Middle frontal gyrus (tissue), 1 donor: ENCODE results near the gene MTHFD2L.
"Not testable (repeated sequence)": the region's sequence is repeated elsewhere in the genome, so short reads cannot be mapped to it uniquely, and the experiment has no call there.

Experiments
- DNase-seq: peaks from one replicate; pipeline ENCODE4 v3.0.0-alpha.2; 2015; ENCODE audit warnings: low spot score; ENCODE audit errors: extremely low spot score

Gene MTHFD2L

GRCh38 chr4:74188912-74189311, 31.0 kb downstream of the MTHFD2L start:
- no peak for DNase-seq

- no peak for DNase-seq
Observed at GRCh38 chr4:74189331-74190043, 31.6 kb downstream of the MTHFD2L start.

GRCh38 chr4:74190332-74190731, 32.4 kb downstream of the MTHFD2L start:
- no peak for DNase-seq

- DNase-seq: no peak
Observed at GRCh38 chr4:74190919-74191397, 33.0 kb downstream of the MTHFD2L start.

- no peak for DNase-seq
Observed at GRCh38 chr4:74197080-74197479, 39.2 kb downstream of the MTHFD2L start.

GRCh38 chr4:74202062-74202586, 44.2 kb downstream of the MTHFD2L start:
- DNase-seq: no peak

- DNase-seq: no peak
Observed at GRCh38 chr4:74203467-74203866, 45.5 kb downstream of the MTHFD2L start.

- no peak for DNase-seq
Observed at GRCh38 chr4:74205046-74205445, 47.1 kb downstream of the MTHFD2L start.

- no peak for DNase-seq
Observed at GRCh38 chr4:74205559-74205958, 47.6 kb downstream of the MTHFD2L start.

- no peak for DNase-seq
Observed at GRCh38 chr4:74206088-74206825, 48.3 kb downstream of the MTHFD2L start.

- DNase-seq: not testable (repeated sequence)
Observed at GRCh38 chr4:74214457-74215159, 56.7 kb downstream of the MTHFD2L start.

GRCh38 chr4:74215236-74215635, 57.3 kb downstream of the MTHFD2L start:
- not testable (repeated sequence) for DNase-seq

- no peak for DNase-seq
Observed at GRCh38 chr4:74217365-74217764, 59.4 kb downstream of the MTHFD2L start.

- no peak for DNase-seq
Observed at GRCh38 chr4:74218201-74218600, 60.3 kb downstream of the MTHFD2L start.

- DNase-seq: no peak
Observed at GRCh38 chr4:74219240-74219639, 61.3 kb downstream of the MTHFD2L start.

GRCh38 chr4:74223098-74223497, 65.2 kb downstream of the MTHFD2L start:
- DNase-seq: no peak

- no peak for DNase-seq
Observed at GRCh38 chr4:74223801-74224200, 65.9 kb downstream of the MTHFD2L start.

- DNase-seq: no peak
Observed at GRCh38 chr4:74228691-74229640, 71.0 kb downstream of the MTHFD2L start.

- DNase-seq: no peak
Observed at GRCh38 chr4:74230902-74231499, 73.1 kb downstream of the MTHFD2L start.

- no peak for DNase-seq
Observed at GRCh38 chr4:74235135-74235534, 77.2 kb downstream of the MTHFD2L start.
